KOPT-K1 (cell line): ENCODE data around the gene DNAJC12.

Source experiments
- H3K27ac ChIP-seq: fragments of 200-600 bp; sonication (generic); 2 replicates; pipeline ENCODE4 v1.5.1; 2016; ENCODE audit warnings: antibody characterized with exemption, mild to moderate bottlenecking, low read depth, low read length; ENCODE audit not compliant: poor library complexity, severe bottlenecking
- H3K36me3 ChIP-seq: fragments of 200-600 bp; sonication (generic); 2 replicates; pipeline ENCODE4 v1.5.1; 2017; ENCODE audit warnings: antibody characterized with exemption, mild to moderate bottlenecking, low read length, moderate library complexity; ENCODE audit not compliant: insufficient read depth
- H3K9me3 ChIP-seq: fragments of 200-600 bp; sonication (generic); 2 replicates; pipeline ENCODE4 v1.5.1; 2017; ENCODE audit warnings: antibody characterized with exemption, low read length, mild to moderate bottlenecking; ENCODE audit not compliant: insufficient read depth, poor library complexity, severe bottlenecking

Gene DNAJC12

GRCh38 chr10:67816719-67817118 lies 21.3 kb downstream of the DNAJC12 start:
- no peak overlapping the region for H3K27ac ChIP-seq
- H3K36me3 ChIP-seq = no peaks in the 10 kb centered on the region
- no peaks in the 10 kb centered on the region for H3K9me3 ChIP-seq

GRCh38 chr10:67815571-67816059 lies 22.4 kb downstream of the DNAJC12 start:
- no peak overlapping the region for H3K27ac ChIP-seq
- no peaks in the 10 kb centered on the region for H3K9me3 ChIP-seq
- no peaks in the 10 kb centered on the region for H3K36me3 ChIP-seq

GRCh38 chr10:67812007-67812406 lies 26.0 kb downstream of the DNAJC12 start:
- Histone ChIP-seq H3K36me3 (no peaks in the 10 kb centered on the region), H3K27ac (no peak overlapping the region), H3K9me3 (no peaks in the 10 kb centered on the region)

GRCh38 chr10:67809107-67809506 lies 28.9 kb downstream of the DNAJC12 start:
- H3K36me3 ChIP-seq = no peaks in the 10 kb centered on the region
- H3K9me3 ChIP-seq = no peaks in the 10 kb centered on the region
- no peak overlapping the region for H3K27ac ChIP-seq

- H3K36me3 ChIP-seq = no peaks in the 10 kb centered on the region
- no peaks in the 10 kb centered on the region for H3K9me3 ChIP-seq
- no peak overlapping the region for H3K27ac ChIP-seq
Measured at GRCh38 chr10:67808704-67809103, 29.3 kb downstream of the DNAJC12 start.

GRCh38 chr10:67807855-67808456 lies 30.0 kb downstream of the DNAJC12 start:
- no peaks in the 10 kb centered on the region for H3K9me3 ChIP-seq
- no peak overlapping the region for H3K27ac ChIP-seq
- H3K36me3 ChIP-seq = no peaks in the 10 kb centered on the region

- no peak overlapping the region for H3K27ac ChIP-seq
- no peaks in the 10 kb centered on the region for H3K36me3 ChIP-seq
- no peaks in the 10 kb centered on the region for H3K9me3 ChIP-seq
Measured at GRCh38 chr10:67804395-67804678, 33.7 kb downstream of the DNAJC12 start.

- no peak overlapping the region for H3K27ac ChIP-seq
- no peaks in the 10 kb centered on the region for H3K36me3 ChIP-seq
- H3K9me3 ChIP-seq = no peaks in the 10 kb centered on the region
Measured at GRCh38 chr10:67803588-67804394, 34.2 kb downstream of the DNAJC12 start.

GRCh38 chr10:67802767-67803538 lies 35.0 kb downstream of the DNAJC12 start:
- Histone ChIP-seq H3K27ac (no peak overlapping the region), H3K9me3 (no peaks in the 10 kb centered on the region), H3K36me3 (no peaks in the 10 kb centered on the region)

GRCh38 chr10:67801118-67801517 lies 36.9 kb downstream of the DNAJC12 start:
- no peak overlapping the region for H3K27ac ChIP-seq
- H3K36me3 ChIP-seq = no peaks in the 10 kb centered on the region
- H3K9me3 ChIP-seq = no peaks in the 10 kb centered on the region

GRCh38 chr10:67794909-67795460 lies 43.0 kb downstream of the DNAJC12 start:
- H3K27ac ChIP-seq = no peak overlapping the region
- H3K9me3 ChIP-seq = no peaks in the 10 kb centered on the region

GRCh38 chr10:67794256-67794655 lies 43.7 kb downstream of the DNAJC12 start:
- no peak overlapping the region for H3K27ac ChIP-seq
- H3K9me3 ChIP-seq = no peaks in the 10 kb centered on the region
- H3K36me3 ChIP-seq = no peaks in the 10 kb centered on the region

More at GRCh38 chr10:67794909-67795460, 43.0 kb downstream of the DNAJC12 start:
- no peaks in the 10 kb centered on the region for H3K36me3 ChIP-seq

- Histone ChIP-seq H3K27ac (no peak overlapping the region), H3K36me3 (no peaks in the 10 kb centered on the region), H3K9me3 (no peaks in the 10 kb centered on the region)
Measured at GRCh38 chr10:67793313-67793712, 44.7 kb downstream of the DNAJC12 start.

GRCh38 chr10:67792653-67793052 lies 45.3 kb downstream of the DNAJC12 start:
- no peaks in the 10 kb centered on the region for H3K9me3 ChIP-seq
- H3K27ac ChIP-seq = no peak overlapping the region
- H3K36me3 ChIP-seq = no peaks in the 10 kb centered on the region
